ENCODE results near the gene PRKG1. TPM values are rescaled to one million over a fixed set of nuclear protein-coding genes. Genes with fewer than 3 reads are reported as not detected.

PRKG1 gene
- total and polyA plus RNA-seq, 2 of the 8 experiments (the other 6 are each of a cell fraction or from before 2014, with no cell fraction given), result 4.2 to 15.2 TPM

DNA sequence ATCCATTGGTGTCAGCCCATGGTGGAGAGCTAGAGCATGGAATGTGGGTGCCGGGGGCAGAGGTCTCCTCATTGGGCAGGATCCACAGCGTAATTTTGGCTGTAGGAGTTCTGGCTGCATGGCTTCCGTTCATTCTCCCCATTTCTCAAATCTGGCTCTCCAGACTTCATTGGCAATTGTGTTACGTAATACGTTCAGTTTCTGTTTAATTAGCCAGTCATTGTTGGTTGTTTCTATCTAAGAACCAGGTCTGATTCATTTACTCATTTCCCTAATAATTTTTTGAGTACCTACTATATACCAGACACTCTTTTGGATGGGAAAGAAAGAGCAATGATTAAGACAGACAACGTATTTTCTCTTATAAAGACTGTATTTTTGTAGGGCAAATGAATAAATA, 325.6 kb downstream of the PRKG1 start (continued):
- TF ChIP-seq CHD7 (IDR thresholded peaks at IDR 0.05; ENCODE audit: insufficient replicate concordance, low read length) (no peak), FOSL1 (IDR thresholded peaks at IDR 0.05; ENCODE audit: insufficient read depth, low read depth, low read length) (no peak), SP2 (IDR thresholded peaks at IDR 0.05; ENCODE audit: low read length) (no peak), EZH2 (IDR thresholded peaks at IDR 0.05; ENCODE audit: low read depth, low read length, severe bottlenecking) (no peak), CEBPB (IDR thresholded peaks at IDR 0.05; ENCODE audit: low read depth, low read length) (no peak), POU5F1 (IDR thresholded peaks at IDR 0.05; ENCODE audit: low read depth, low read length) (no peak), SP1 (IDR thresholded peaks at IDR 0.05; ENCODE audit: low read depth, low read length) (no peak), CHD1 (IDR thresholded peaks at IDR 0.05; ENCODE audit: low read depth, low read length) (no peak), RFX5 (IDR thresholded peaks at IDR 0.05; ENCODE audit: borderline replicate concordance, low read depth, low read length) (no peak), SIX5 (IDR thresholded peaks at IDR 0.05; ENCODE audit: low read depth, low read length) (no peak), TCF12 (IDR thresholded peaks at IDR 0.05; ENCODE audit: low read depth, low read length) (no peak), TBP (IDR thresholded peaks at IDR 0.05; ENCODE audit: low read depth, low read length) (no peak)
- TF ChIP-seq, protein P1, sequence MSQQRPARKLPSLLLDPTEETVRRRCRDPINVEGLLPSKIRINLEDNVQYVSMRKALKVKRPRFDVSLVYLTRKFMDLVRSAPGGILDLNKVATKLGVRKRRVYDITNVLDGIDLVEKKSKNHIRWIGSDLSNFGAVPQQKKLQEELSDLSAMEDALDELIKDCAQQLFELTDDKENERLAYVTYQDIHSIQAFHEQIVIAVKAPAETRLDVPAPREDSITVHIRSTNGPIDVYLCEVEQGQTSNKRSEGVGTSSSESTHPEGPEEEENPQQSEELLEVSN (IDR thresholded peaks at IDR 0.05), result no peak

Measured in H1 (cell line).